Measurements from ENCODE around the gene PPP1R7.

The PPP1R7 gene

GRCh38 chr2:241138471-241138870 lies 11.8 kb upstream of the PPP1R7 start:
- no peak for DNase-seq (ENCODE audit: low read depth in 4 of 4, low spot score in 1 of 4)

DNA sequence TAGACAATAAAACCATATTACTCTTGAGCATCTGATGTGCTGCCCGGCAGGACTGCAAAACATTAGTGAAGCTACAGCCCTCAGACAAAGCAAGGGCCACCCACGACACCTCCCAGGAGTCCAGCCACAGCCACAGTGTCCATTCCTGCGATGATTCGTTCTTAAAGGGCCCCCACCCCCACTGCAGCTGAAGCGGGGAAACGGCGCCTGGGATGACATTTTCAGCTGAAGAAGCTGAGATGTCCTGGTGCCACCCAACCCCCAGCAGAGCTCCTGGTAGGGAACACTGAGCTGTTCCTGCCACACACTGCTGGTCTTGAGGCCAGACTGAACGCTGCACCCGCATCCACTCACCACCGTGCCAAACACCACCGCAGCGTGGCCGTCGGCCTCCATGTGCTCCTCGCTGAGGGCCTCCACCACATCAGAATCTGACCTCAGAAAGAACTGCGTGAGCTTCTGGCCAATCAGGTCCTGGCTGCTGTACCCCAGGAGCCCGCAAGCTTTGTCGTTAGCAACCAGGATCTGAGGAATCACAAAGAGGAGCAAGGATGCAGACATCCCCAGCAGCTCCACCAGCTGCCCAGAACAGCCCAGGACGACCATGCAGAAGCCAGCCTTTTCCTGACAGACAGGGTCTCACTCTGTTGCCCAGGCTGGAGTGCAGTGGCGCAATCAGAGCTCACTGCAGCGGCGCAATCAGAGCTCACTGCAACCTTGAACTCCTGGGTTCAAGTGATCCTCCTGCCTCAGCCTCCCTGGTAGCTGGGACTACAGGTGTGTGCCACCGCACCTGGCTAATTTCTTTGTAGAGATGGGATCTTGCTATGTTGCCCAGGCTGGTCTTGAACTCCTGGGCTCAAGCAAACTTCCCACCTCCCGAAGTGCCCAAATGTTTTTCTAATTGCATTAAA lies 10.5 kb upstream of the PPP1R7 start:
- DNase-seq (ENCODE audit: low read depth in 4 of 4, low spot score in 1 of 4) = no peak

DNA sequence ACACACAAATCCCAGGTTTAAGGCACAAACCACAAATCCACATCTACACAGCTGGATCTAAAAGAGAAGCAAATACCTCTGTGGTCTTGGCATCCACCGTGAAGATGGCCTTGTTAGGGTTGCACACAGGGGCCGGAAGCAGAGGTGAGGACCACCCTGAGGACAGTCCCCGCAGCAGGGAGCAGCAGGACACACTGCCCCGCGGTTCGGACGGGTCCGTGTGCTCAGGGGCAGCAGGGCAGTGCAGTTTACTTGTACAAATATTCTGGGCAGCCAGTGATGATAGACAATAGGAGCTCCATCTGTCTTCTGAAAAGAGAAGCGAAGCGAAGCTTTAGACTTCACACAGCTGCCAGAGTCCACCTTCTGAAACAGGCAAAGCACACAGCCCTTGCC lies 9.8 kb upstream of the PPP1R7 start:
- no peak for DNase-seq (ENCODE audit: low read depth in 4 of 4, low spot score in 1 of 4)

GRCh38 chr2:241141214-241141770 lies 9.0 kb upstream of the PPP1R7 start:
- DNase-seq (ENCODE audit: low read depth in 4 of 4, low spot score in 1 of 4) = no peak

GRCh38 chr2:241142063-241142462 lies 8.2 kb upstream of the PPP1R7 start:
- DNase-seq (ENCODE audit: low read depth in 4 of 4, low spot score in 1 of 4) = no peak

DNA sequence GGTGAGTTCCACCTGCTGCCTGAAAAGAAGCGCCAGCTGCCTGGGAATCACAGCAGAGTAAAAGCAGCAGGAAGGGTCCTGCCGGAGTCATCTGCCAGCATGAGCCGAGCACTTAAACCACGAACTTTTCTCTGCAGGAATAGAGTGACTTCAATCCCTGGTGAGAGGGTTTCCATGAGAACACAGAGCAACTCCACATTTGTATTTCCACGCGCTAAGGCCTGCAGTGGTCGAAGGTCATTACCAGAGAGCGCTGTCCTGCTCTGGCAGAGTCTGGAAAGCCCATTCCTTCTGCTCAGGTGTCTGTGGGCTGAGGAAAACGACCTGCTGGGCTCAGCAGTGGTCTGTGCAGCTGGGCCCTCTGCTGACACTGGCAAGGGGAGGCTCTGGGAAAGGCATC lies 7.7 kb upstream of the PPP1R7 start:
- no peak for DNase-seq (ENCODE audit: low read depth in 4 of 4, low spot score in 1 of 4)

DNA sequence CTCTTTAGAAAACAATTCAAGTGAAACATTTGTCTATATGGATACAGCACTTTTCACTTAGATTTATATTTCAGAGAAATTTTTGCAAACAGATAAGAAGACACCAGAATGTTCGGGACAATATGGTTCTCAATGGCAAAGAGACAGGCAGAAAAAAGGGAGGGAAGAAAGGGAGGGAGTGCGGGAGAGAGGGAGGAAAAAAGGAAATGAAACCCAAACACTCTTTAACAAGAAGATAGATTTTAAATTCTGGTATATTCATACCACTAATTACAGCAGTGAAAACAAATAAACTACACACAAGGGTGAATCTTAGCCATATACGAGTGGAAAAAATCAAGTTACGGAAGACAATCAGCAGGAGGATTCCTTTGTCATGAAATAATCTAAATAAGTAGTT lies 4.0 kb upstream of the PPP1R7 start:
- no peak for DNase-seq (ENCODE audit: low read depth in 4 of 4, low spot score in 1 of 4)

- DNase-seq (ENCODE audit: low read depth in 4 of 4, low spot score in 1 of 4) = no peak
Measured at GRCh38 chr2:241147336-241147735, 2.9 kb upstream of the PPP1R7 start.

DNA sequence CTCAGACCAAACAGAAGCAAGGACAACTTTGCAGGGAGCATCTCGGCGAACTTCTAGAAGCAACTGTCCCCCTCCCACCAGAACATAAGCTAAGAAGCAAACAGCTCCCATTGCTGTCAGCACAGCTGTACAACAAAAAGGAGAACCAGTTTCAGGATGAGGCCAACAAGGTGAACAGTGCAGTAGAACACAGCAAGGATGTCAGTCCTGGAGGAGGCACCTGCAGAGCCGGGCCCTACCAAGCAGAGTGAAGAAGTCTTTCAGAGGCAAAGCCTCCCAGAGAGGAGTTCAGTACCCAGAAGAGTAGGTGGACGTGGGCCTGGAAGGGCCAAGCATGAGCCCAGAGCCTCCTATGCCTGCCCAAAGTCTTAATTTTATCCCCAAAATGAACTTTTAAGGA lies 2.0 kb upstream of the PPP1R7 start:
- no peak for DNase-seq (ENCODE audit: low read depth in 4 of 4, low spot score in 1 of 4)

DNA sequence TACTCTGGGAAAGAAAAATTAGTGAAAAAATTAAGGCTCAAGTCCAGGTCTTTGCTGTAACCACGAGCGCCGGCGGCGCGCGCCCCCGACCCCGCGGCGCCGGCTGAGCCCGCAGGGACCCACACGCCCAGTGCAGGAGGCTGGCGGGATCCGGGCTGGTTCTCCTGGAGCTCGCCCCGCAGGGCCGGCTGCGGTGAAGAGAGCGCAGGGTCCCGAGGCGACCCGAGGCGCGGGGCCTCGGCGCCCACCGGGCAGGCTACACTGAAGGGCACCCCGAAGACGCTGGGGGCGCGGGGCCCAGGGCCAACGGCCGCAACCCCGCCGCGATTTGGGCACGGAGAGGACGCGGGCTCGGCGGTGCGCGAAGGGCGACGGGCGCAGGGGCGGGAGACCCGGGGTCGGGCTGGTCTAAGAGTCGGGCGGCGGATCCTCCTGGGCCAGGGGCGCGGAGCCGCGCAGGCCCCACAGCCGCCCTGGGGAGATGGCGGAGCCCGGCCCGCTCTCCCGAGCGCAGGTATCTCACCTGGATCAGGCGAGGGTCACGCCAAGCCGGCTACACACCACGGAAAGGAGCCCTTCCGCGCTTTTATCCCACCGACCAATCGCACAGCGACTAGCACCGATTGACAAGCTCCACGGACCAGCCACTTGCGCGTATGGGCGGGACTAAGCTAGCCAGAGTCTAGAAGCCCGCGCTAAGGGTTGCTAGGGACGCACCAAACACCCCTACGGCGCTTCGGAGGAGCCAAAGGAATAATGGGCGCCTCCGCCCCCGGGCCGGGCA lies 1.2 kb upstream of the PPP1R7 start, which contains the start of gene PASK:
Gene PASK (minus strand): TSS at position 582 of the 784 bp plus-strand sequence. CDS start 6,440 bp downstream, outside the sequence.
- DNase-seq (ENCODE audit: low read depth in 4 of 4, low spot score in 1 of 4) = peak; percentile 78 to 91 (median 88)

DNA sequence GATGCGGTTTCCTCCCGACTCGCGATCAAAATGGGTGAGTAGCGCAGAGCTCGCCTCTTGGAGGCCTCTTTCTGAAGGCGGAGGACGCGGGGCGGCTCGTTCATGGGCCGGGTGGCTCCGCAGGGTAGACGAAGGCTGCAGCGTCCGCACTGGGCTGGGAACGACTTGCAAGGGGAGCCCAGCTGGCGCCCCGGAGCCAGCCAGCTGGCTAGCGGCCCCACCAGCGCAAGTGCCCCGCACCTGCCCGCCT lies 667 bp upstream of the PPP1R7 start:
- no peak for DNase-seq (ENCODE audit: low read depth in 4 of 4, low spot score in 1 of 4)

DNA sequence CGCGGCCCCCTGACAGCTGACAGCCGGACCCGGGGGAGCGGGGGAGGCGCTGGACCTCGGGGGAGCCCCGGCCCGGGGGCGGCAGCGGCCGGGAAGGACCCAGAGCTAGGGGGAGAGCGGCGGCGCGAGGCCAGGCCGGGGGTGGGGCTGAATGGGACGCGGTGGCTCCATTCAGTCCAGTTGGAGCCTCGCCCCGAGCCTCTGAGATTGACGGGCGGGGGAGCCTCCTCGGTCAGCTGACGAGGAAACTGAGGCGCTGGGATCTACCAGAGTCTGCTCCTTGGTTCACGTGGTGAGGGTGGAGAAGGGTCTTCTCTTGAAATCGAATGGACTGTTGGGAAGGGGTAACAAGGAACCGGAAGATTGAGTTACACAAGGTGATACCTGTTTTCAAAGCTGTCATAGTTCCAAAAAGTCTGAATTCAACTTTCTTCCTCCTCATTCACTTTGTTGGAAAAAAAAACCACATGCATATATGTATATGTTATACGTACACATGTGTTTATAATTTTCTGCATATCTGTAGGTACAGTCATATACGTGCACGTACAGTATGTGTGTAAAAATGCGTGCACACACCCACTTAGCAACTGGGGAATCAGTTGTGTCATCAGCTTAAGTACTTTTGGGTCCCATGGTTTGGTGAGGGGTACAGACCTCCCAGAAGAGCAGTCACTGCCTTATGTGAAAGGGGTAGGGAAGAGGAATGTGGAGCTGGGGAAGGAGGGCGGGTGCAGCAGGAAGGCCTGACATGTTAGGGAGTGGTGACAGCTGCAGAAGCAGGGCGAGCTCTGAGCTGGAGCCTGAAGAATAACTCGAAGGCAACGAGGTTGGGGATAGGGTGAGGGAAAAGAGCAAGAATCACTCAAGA lies 628 bp downstream of the PPP1R7 start:
- peak in 1 of 4 experiments; percentile 9 for DNase-seq (ENCODE audit: low read depth in 4 of 4, low spot score in 1 of 4)

DNA sequence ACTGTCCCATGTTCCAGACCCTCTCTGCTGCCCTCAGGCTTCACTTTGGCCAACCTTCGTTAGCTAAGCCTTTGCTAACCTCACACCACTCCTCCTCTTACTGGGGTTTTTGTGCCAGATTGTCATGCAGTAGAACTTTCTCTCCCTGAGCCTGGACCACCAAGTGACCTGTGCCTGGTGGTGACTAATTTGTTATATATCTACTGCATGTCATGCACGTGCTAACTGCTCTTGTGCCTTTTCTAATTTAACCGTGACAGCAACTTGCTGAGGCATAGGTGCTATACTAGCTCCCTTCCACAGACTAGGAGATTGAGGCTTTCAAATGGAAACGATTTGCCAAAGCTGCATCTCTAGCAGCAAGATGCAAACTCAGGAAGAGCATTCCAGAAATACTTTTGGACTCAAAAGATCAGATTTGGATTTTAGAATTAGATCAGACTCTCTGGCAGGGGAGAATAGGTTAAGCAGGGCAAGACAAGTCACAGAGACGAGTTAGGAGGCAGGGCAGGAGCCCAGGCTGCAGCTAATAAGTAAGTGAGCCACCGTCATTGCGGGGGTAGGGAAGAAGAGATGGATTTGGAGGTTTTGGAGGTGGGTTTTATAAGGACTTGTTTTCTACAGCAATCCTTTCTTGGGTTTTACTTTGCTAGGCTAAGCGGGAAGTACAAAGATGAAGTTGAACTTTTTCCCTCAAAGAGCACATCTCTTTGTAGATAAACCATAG lies 1.8 kb downstream of the PPP1R7 start:
- DNase-seq (ENCODE audit: low read depth in 4 of 4, low spot score in 1 of 4) = no peak

GRCh38 chr2:241153616-241154015 lies 3.3 kb downstream of the PPP1R7 start:
- DNase-seq (ENCODE audit: low read depth in 4 of 4, low spot score in 1 of 4) = no peak

DNA sequence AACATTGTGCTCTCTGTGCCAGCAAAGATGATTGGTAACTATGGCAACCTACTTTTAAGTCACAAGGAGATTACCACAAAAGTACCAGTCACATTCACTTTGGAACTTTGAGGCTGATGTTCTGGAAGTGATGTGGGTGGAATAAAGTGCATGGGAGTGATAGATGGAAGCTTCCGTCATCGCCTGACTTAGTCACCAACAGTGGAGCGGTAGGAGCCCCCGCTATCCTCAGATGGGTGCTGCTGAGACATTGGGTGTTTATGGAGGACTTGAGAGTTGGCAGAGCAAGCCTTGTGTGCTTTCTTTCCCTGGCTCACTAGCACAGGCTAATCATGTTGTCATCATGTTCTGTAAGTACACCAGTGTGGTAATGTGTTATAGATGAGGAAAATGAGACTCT lies 4.6 kb downstream of the PPP1R7 start:
- peak in 1 of 4 experiments; percentile 36 for DNase-seq (ENCODE audit: low read depth in 4 of 4, low spot score in 1 of 4)

DNA sequence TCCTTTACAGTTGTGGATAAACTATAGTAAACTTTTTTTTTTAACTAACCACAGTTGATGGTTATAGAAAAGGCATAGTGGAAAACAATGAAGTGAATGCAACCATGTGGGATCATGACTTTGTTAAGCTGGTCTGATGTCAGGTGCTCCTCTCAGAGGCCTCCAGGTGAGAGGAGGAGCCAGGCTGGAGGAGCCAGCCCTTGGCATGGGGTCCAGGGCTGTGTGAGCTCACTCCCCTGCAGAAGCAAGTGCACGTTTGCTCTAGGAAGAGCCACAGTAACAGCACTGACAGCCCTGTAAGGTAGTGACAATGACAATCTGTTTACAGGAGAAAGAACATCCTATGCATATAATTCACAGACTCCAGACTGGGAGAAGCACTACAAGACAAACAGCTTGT lies 5.7 kb downstream of the PPP1R7 start:
- DNase-seq (ENCODE audit: low read depth in 4 of 4, low spot score in 1 of 4) = no peak

GRCh38 chr2:241156971-241157441 lies 6.7 kb downstream of the PPP1R7 start:
- no peak for DNase-seq (ENCODE audit: low read depth in 4 of 4, low spot score in 1 of 4)

DNA sequence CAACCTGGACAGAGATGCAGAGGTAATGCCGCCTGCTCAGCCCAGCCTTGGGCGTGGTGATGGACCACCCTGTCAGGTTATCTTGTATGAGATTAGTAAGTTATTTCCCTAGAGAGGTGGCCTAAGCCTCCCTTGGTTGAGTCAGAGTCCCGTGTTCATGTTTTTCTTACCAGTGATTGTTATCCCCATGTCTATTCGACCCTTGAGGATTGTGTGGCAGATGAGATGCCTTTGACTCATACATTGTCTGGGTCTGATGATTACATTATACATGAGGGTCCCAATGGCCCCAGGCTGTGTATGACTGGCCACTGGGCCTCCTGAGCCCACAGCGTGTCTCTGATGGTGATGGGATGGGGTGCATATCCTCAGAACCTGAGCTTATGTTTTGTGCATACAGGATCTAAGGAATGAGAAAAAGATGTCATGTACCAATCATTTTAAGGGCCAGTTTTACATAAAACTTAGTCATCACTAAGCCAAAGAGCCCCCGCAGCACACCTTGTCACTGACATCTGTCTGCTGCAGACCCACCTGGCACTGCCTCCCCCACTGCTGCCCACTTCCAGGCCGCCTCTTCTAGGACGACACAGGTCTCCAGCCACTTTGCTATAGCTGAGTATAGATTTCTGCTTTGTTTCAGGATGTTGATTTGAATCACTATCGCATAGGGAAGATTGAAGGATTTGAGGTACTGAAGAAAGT lies 7.7 kb downstream of the PPP1R7 start:
- no peak for DNase-seq (ENCODE audit: low read depth in 4 of 4, low spot score in 1 of 4)

- no peak for DNase-seq (ENCODE audit: low read depth in 4 of 4, low spot score in 1 of 4)
Measured at GRCh38 chr2:241158546-241158900, 8.3 kb downstream of the PPP1R7 start.

DNA sequence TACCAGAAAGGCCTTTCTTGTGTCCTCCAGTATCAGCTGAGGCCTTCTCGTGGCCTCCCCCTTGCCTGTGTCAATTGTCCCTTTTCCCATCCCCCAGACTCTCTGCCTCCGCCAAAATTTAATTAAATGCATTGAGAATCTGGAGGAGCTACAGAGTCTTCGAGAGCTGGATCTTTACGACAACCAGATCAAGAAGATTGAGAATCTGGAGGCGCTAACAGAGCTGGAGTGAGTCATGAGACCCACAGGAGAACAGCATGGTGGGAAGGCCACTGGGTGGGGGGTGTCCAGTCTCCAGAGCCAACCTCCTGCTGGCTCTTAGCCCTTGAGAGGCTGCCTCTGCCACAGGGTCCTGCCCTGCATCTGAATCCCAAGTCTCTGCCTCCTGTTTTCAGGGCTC lies 8.8 kb downstream of the PPP1R7 start:
- DNase-seq (ENCODE audit: low read depth in 4 of 4, low spot score in 1 of 4) = no peak

Measured in stimulated activated CD4-positive, alpha-beta T cell treated with anti-CD3 and anti-CD28 coated beads, Interleukin-1b, Interleukin-23, amount 100 ng/mL, for 24 hours (primary cell).